HG03025 (cell line): ENCODE results near the gene AFF2.
"Not testable (repeated sequence)": the region's sequence is repeated elsewhere in the genome, so short reads cannot be mapped to it uniquely, and the experiment has no call there.

Source experiments
- ATAC-seq: cut with Tn5 transposase; IDR thresholded peaks from one replicate; pipeline ENCODE4 v1.9.1; 2021; ENCODE audit warnings: mild to moderate bottlenecking, moderate library complexity; ENCODE audit not compliant: unreplicated experiment, low FRiP score

AFF2 gene

DNA sequence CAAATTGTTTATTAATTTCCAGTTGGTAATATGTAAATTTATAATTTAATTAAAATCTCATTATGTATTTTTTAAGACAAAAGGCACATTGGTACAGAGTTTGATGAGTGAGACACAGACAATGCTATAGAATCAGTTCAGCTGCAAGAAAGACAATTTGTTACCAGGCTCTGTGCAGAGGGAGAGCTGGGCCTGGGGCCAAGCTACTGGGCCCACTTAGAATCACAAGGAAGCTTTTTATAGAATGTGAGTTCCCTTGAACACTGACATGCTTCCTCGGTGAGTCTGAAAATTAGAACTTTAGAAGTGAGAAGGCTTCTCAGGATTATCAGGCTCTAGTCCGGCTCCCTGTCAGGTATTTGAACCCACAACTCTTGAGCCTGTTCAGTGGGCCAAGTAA lies 129.0 kb downstream of the AFF2 start:
- no peak for ATAC-seq

DNA sequence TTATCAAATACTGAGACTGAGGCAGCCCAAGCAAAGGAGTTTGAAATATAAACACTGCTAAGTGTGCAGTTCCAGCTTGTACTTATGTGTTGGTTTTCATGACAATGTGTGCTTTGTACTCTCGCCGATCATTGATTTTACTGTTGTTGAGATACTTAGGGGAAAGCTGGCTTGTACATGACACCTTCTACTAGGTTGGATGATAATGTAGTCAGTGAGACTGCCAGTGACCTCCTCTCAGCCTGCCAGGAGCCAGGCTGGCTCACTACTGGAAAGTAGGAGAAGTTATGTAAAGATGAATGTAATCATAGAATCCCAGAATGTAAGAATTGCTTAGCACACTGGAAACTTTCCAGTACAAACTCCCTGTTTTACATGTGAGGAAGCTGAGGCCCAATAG lies 132.0 kb downstream of the AFF2 start:
- no peak for ATAC-seq

- ATAC-seq, result no peak
Observed at GRCh38 chrX:148633218-148633908, 132.9 kb downstream of the AFF2 start.

DNA sequence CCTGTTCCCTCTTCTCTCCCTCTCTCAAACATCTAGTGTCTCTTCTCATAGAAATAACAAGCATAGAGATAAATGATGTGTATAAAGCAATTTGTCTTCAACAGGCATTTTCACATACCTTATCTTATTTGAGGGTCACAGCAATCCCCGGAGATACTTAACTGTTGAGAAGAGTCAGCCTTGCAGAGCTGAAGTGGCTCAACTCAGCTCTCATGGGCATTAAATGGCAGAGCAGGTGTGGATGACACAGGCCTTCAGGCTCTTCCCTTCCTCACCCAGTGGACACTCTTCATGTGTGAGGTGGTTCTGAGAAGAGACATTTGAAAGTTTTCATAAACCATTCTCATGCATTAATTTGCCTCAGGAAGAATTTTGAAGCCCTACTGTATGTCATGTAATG lies 134.2 kb downstream of the AFF2 start:
- ATAC-seq, result no peak

DNA sequence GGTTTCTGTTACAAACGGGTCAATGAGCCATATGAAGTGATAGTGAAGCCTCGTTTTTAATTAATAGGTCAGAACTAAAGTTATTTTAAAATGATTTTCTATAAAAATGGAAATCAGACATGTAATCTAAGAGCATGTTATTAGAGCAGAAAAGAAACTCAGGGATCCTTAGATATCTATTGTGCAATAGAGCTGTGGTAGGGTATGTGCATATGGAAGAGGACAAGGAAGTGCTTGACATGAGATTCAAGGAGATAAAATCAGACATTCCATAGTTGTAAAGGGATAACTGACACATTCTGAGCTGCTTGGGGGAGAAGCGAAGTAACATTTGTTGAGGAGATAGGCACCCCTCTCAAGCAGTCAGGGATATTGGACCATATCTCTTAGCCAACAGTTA lies 143.0 kb downstream of the AFF2 start:
- no peak for ATAC-seq

GRCh38 chrX:148647651-148648050 lies 147.2 kb downstream of the AFF2 start:
- ATAC-seq, result no peak

- no peak for ATAC-seq
Observed at GRCh38 chrX:148649145-148649795, 148.9 kb downstream of the AFF2 start.

- no peak for ATAC-seq
Observed at GRCh38 chrX:148658115-148658730, 157.8 kb downstream of the AFF2 start.

DNA sequence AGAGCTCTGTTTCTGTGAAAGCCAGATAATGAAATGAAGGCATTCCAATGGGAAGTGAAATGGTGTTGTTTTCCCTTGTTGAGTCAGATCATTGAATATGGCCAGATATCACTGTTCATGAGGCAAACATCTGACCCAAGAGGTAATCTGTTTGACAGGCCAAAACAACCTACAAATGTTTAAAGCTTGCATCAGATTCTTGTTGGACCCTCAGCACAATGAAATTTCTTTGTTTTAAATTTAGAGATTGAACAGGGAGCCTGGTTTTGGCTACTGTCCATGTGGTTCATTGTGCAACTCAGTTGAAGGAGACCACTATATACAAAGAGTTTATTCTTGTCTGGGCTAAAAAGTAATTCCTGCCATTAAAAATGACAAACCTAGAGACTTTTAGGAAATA lies 159.1 kb downstream of the AFF2 start:
- ATAC-seq, result no peak

DNA sequence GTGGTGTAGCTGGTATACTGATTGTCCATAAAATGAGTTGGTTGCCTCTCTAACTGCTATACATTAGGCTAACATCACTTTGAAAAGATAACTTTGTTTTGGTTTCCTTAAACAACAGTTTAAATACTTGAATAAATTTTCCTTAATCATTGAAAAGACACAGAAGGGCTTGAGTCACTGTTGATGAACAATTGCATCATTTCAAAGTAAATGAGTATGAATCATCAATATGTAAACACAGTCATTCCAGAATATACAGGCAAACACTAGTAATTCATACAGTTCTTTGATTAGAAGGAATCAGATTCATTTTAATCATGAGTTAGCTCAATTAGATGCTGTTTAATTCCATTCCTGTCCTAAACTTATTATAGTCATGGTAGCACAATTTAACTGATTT lies 160.6 kb downstream of the AFF2 start:
- no peak for ATAC-seq

- no peak for ATAC-seq
Observed at GRCh38 chrX:148662014-148662413, 161.6 kb downstream of the AFF2 start.

GRCh38 chrX:148664171-148664570 lies 163.8 kb downstream of the AFF2 start:
- ATAC-seq, result no peak

GRCh38 chrX:148664995-148665394 lies 164.6 kb downstream of the AFF2 start:
- no peak for ATAC-seq

DNA sequence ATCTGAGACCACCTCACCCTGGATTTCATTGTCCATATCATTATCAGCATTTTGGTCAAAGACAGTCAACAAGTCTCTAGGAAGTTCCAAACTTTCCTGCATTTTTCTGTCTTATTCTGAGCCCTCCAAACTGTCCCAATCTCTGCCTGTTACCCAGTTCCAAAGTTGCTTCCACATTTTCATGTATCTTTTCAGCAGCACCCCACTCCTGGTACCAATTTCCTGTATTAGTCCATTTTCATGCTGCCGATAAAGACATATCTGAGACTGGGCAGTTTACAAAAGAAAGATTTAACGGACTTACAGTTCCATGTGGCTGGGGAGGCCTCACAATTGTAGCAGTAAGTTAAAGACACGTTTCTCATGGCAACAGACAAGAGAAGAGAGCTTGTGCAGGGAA lies 168.8 kb downstream of the AFF2 start:
- ATAC-seq, result not testable (repeated sequence)

DNA sequence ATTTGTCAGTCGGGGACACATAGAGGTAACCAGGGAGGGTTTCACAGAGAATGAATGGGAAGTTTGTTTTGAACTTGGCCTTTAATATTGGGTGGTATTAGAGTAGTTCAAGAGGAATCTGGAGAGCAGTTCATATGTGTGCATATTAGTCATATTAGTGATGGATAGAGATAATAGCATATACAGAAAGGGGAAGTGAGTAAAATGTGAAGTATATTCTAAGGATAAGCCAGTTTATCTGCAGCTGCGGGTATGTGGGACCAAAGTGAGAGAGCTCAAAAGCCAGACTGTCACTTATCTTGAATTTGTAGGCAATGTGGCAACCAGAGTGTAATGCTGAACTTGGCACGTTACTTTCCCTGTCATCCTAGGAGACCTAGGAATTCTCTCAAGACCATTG lies 169.9 kb downstream of the AFF2 start:
- no peak for ATAC-seq

DNA sequence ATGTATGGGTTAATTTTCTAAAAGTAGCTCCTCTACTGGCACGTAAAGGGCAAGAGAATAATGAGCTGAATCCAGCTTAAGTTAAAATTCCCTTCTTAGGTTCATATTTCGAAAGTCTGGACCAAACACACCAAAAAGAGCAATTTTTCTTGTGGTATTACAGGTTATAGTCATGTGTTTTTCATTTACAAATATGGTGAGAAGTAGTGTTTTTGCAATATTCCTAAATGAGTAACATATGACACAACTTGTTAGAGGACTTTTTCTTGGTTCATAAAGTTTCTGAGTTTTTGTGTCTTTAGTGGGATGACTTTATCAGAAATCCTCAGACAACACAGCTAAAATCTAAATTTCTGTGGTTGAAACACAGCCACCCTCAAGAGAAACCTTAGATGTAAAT lies 172.1 kb downstream of the AFF2 start:
- no peak for ATAC-seq

- ATAC-seq, result no peak
Observed at GRCh38 chrX:148681605-148682004, 181.2 kb downstream of the AFF2 start.

GRCh38 chrX:148682206-148682605 lies 181.8 kb downstream of the AFF2 start:
- ATAC-seq, result no peak

GRCh38 chrX:148691456-148691855 lies 191.0 kb downstream of the AFF2 start:
- ATAC-seq, result no peak

DNA sequence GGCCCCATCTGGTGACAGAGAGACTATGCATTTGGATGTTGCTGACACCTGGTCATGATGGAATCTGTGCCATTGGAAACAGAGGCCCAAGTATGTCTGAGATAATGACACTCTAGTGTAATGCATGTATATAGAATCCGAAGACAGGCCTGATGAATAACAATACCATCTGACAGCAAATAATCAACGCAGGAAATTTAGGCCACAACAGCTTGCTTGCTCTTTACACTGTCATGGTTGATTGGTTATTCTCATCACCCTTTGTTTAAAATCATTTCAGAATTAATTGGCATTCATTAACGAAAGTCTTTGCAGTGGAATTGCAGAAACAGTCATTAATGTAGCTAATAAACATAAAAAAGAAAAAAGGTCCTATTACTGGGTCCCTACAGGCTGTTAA lies 194.8 kb downstream of the AFF2 start:
- no peak for ATAC-seq

DNA sequence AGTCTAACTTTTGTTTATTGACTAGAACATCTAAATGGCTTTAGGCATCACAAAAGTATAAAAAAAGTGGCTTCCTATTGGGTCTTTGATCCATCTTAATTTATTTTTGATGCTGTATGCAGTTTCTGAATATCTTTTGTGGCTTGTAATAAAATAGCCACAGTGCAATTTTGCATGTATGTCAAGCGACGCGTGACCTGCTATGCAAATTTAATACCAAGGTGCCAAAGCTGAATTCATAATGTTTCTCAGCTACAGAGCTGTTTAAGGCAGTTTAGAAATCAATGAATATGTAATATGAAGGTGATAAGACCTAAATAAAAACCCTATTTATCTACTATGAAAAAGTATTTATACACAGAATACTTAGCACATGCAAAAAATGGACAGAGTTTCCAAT lies 197.8 kb downstream of the AFF2 start:
- no peak for ATAC-seq

DNA sequence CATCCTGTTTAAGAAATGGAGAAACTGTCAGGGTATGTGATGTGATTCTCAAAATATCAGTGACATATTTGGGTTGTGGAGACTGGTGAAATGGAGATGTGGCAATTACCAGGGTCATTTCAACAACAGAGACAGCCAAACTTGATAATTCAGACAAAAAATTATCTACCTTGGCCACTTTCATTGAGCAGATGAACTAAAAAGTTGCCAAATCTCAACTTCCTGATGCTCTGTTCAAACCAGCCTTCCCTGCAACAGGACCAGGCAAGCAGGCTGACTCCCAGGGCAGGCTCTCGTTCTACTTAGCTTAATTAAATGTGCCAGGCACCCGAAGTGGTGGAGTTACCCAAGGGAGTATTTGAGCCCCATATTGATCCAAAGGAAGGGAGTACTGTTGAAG lies 199.6 kb downstream of the AFF2 start:
- ATAC-seq, result no peak
